Activated naive CD4-positive, alpha-beta T cell treated with anti-CD3 and anti-CD28 coated beads, Interleukin-2, amount 50 U/mL, for 16 hours (primary cell): ENCODE measurements around the gene SERPINF2.
"Not testable (repeated sequence)": the region's sequence is repeated elsewhere in the genome, so short reads cannot be mapped to it uniquely, and the experiment has no call there.

Source experiments
- DNase-seq: peaks from one replicate; pipeline ENCODE4 v3.0.0-alpha.2; 2020

SERPINF2 gene

GRCh38 chr17:1742371-1743087 lies at the start of gene SERPINF2:
Gene SERPINF2, plus strand, starts transcription at chr17:1742871. Its CDS starts 2,125 bp downstream, at chr17:1744996.
- DNase-seq, result no peak

DNA sequence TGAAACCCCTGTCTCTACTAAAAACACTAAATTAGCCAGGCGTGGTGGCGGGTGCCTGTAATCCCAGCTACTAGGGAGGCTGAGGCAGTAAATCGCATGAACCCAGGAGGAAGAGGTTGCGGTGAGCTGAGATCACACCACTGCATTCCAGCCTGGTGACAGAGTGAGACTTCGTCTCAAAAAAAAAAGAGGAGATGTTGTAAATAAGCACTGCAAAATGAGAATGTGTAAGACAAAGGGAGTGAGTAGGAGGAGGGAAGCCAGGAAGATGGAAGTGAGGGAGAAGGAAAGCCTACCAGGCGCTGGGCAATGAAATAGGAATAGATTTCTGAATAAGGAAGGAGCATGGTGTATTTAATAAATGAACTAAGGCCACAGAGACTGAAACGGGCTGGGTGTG lies 49.3 kb upstream of the SERPINF2 start:
- no peak for DNase-seq

- no peak for DNase-seq
Observed at GRCh38 chr17:1695365-1695764, 47.3 kb upstream of the SERPINF2 start.

- DNase-seq, result no peak
Observed at GRCh38 chr17:1697681-1698080, 45.0 kb upstream of the SERPINF2 start.

- DNase-seq, result not testable (repeated sequence)
Observed at GRCh38 chr17:1699891-1700290, 42.8 kb upstream of the SERPINF2 start.

DNA sequence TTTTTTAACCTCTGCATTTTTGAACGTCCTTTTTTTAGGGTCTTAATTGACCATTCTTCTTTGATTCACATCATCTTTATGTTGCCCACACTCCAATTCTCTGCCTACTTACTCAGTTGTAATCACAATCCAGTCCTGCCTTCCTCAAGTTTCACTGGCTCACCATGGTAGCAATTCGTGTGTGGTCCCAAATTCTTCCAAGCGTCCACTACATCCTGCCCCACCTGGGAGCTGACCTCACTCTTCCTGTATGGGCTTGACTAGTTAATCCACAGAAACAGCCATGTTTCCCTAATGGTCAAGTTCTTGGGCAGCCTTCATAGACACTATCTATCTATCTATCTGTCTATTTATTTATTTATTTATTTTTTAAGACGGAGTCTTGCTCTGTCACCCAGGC lies 39.6 kb upstream of the SERPINF2 start:
- no peak for DNase-seq

DNA sequence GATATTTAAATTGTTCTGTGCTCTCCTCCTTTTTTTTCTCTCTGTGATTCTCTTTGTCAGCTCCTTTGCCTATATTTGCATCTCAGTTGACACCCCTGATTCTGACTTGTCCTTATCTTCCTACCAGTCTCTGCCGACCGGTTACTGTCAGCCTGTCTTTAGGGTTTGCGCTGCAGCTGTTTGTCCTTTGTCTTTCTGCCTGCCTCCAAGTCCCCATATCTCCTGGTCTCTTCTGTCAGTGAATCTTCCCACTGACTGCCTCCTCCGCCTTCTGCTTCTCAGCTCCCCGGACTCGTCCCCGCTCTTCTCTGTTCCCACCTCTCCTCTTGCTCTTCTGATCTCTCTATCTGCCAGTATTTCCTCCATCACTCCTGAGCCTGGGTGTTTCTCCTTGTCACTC lies 37.7 kb upstream of the SERPINF2 start:
- no peak for DNase-seq

GRCh38 chr17:1707107-1707506 lies 35.6 kb upstream of the SERPINF2 start:
- DNase-seq, result no peak

DNA sequence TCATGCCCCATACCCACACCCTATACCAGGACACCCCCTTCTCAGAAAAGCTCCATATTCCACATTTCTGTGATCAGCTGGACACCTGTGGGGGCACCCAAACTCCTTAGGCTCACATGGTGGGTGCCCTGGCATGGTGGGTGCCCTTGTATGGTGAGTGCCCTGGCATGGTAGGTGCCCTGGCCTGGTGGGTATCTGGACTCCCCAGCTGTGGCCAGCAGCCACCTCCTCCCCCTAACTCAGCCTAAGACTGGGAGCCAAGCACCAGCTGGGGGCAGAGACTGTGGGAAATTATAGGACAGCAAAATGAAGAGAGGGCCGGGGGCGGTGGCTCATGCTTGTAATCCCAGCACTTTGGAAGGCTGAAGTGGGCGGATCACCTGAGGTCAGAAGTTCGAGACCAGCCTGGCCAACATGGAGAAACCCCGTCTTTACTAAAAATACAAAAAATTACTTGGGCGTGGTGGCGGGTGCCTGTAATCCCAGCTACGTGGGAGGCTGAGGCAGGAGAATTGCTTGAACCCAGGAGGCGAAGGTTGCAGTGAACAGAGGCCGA lies 33.8 kb upstream of the SERPINF2 start:
- not testable (repeated sequence) for DNase-seq

DNA sequence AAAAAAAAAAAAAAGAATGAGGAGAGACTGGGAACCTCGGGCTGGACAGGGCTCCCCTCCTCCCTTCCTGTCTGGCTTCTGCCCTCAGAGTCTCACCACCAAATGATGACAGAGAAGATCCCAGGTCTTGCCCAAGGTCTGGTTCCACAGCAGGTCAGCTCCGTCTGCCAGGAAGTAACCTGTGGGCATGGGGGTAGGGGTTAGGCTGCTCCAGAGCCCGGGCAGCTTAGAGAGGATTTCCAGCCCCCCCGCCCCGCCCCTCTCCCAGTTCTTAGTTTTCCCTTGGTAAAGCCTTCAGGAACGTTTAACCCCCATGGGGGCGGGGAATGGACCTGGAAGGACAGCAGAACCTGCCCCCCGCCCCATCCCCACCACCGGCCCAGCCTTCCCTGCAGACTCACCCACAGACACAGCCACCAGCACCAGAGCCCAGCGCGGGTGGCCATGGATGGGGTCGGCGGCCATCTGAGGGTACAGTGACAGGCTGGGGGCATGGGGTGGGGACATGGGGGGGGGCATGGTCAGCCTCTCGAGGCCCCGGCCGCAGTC lies 33.2 kb upstream of the SERPINF2 start:
- DNase-seq, result no peak

GRCh38 chr17:1709971-1710806 lies 32.5 kb upstream of the SERPINF2 start, which contains the start of gene TLCD2:
Gene TLCD2, minus strand, starts transcription at chr17:1710377. Its CDS starts 135 bp downstream, at chr17:1710242.
- no peak for DNase-seq

- no peak for DNase-seq
Observed at GRCh38 chr17:1710807-1711553, 31.7 kb upstream of the SERPINF2 start.

- DNase-seq, result no peak
Observed at GRCh38 chr17:1711804-1712203, 30.9 kb upstream of the SERPINF2 start.

GRCh38 chr17:1712271-1712670 lies 30.4 kb upstream of the SERPINF2 start:
- no peak for DNase-seq

DNA sequence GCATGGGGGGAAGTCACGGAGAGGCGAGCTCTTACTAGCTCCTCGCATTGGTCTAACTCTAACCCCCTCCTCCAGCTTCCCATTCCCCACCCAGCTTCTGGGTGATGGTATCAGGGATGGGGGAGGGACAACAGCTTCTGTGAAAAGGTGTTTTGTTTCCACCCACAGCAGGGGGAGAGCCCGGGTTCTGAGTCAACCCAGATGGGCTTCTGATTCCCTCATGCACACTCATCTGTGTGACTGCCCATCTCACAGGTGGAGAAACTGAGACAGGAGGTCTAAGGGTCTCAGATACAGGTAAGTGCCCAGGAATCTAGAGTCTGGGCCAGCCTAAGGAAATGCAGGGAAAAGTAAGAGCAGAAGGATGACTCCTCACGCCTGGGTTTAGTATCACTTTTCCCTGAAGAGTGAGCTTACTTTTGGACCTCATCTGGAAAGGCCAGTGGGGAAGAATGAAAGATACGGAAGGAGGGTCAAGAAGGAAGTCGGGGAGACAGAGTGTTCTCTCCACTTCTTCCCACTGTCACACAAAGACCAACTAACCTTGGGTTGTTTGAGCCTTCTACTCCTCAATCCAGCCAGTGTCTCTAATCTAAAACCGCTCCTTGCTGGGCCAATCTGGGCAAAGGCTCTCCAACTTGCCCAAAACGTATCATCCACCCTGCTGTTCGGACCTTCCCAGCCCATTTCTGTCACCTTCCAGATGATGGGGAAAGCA lies 29.4 kb upstream of the SERPINF2 start:
- DNase-seq, result no peak

DNA sequence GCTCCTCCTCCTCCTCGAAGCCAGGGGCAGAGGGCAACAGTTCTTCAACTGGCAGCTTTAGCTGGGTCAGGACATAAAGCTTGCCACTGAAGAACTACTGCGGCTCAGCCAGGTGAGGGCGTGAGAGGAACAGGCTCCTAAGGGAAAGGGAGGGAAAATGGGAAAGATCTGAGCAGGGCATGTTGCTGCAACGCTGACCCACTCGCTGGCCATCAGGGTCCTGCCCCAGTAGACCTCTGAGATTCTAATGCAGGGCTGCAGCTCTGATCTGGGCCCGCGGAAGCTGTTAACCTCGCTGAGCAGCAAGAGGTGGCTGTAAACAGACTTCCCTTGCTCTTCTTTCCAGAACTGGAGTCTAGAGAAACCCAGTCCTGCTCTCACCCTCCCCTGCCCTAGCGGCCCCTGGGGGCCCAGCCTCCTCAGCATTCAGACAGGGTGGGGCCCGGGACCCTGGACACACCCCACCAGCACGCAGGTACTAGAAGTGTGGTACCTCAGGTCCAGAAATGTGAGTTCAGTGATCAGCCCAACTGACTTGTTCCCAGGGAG lies 28.7 kb upstream of the SERPINF2 start:
- no peak for DNase-seq

GRCh38 chr17:1714427-1714979 lies 28.2 kb upstream of the SERPINF2 start:
- DNase-seq, result no peak

DNA sequence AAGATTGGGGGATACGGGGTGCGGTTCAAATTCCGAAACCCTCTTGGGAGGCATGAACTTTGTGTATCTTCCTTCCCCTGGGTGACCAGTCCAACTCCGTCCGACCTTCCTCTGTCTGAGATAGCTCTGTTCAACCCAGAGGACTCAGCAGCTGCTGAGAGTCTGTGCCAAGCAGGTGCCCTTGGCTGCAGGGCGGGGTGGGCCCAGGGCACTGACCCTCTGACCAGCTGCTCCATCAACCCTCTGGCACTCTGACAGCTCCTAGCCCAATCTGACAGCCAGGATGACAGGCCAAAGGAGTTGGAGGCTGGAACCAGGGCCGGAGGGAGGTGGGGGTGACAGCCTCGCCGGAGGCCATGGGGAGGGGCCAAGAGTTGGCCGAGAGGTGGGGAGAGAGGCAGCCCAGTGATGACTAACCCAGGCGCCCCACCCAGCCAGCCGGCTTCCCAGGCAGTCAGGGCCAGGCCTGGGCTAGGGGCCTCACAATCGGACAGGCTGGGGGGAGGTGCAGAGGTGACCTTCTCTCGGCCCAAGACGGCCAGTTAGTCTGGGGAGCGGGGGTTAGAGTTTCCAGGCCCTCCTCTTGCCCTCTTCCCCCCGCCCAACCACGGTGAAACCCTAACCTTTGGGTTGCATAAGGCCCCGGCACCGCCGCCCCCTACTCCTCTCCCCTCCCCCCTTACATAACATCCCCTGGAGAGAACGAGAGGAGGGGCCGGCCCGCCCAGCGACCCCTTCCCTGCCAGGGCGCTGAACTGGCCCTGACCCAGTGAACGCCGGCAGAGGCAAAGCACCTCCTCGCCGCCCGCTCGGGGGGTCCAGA lies 27.5 kb upstream of the SERPINF2 start:
- DNase-seq, result peak; percentile 39

- no peak for DNase-seq
Observed at GRCh38 chr17:1715803-1716075, 26.9 kb upstream of the SERPINF2 start.

- peak; percentile 100 for DNase-seq
Observed at GRCh38 chr17:1716076-1716911, 26.4 kb upstream of the SERPINF2 start.
